ENCODE results near the gene S100A8. TPM values are rescaled to one million over a fixed set of nuclear protein-coding genes. Genes with fewer than 3 reads are reported as not detected.

Gene S100A8
- total RNA-seq, 4 donors from 2014 or later, result 1.6 to 7.4 TPM; not detected in 2

- Histone ChIP-seq H3K36me3 (no peaks in the 10 kb centered on the region), H3K27ac (no peak within 1 kb of the TSS), H3K27me3 (no peaks in the 10 kb centered on the region), H3K9me3 (no peaks in the 10 kb centered on the region), H3K4me3 (no peak within 1 kb of the TSS), H3K4me1 (no peaks in the 10 kb centered on the region)
- no peak for DNase-seq
- 71 to 100% methylated on average over 1 of the region's 1 CpG for WGBS, 2 donors (ENCODE audit: low coverage in 1 of 2)
- intact Hi-C loops (cut with DNase I; ENCODE audit: low total_unique reads) (no loop called here), in situ Hi-C loops (cut with MboI; ENCODE audit: low pct_ligation_motif_present in 1 of 4, low pct_unique_long_range_greater_than_20kb in 1 of 4, low sequenced_read_pairs in 3 of 4) (no loop called here)
- TF ChIP-seq POLR2A (IDR thresholded peaks at IDR 0.05) (no peak), CTCF (IDR thresholded peaks at IDR 0.05) (no peak), EP300 (IDR thresholded peaks at IDR 0.05; ENCODE audit: low read depth) (no peak), POLR2AphosphoS5 (IDR thresholded peaks at IDR 0.05) (no peak)
These were observed 15.4 kb downstream of the S100A8 start, which contains the start of gene S100A12 for GRCh38 chr1:153375511-153375910. Gene S100A12, minus strand, starts transcription at chr1:153375621. Its CDS starts 1,029 bp downstream, at chr1:153374592.

DNA sequence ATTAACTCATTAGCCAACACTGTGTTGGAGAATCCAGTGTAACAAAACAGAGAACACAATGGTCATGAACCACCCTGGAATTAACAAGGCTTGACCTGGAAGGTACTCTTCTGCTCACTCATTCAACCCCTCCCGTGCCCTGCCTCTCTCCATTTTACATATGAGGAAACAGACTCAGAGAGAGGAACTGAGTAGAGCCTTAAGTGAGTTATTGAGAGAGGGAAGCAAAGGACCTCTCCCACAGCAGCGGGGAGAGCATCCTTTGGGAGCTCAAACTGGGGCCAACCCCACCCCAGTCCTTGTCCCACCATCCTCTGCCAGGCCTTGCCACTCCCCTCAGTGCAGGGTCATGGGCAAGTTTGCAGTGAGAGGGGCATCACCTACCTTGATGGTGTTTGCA is 16.8 kb downstream of the S100A8 start:
- intact Hi-C loops (cut with DNase I; ENCODE audit: low total_unique reads) (no loop called here), in situ Hi-C loops (cut with MboI; ENCODE audit: low pct_ligation_motif_present in 1 of 4, low pct_unique_long_range_greater_than_20kb in 1 of 4, low sequenced_read_pairs in 3 of 4) (loop anchor here in 1 of 4 donors (25.0 kb wide), 1 partner anchor 213 kb away; no protein-coding TSS in a partner anchor)
- H3K36me3 ChIP-seq, result no peaks in the 10 kb centered on the region

DNA sequence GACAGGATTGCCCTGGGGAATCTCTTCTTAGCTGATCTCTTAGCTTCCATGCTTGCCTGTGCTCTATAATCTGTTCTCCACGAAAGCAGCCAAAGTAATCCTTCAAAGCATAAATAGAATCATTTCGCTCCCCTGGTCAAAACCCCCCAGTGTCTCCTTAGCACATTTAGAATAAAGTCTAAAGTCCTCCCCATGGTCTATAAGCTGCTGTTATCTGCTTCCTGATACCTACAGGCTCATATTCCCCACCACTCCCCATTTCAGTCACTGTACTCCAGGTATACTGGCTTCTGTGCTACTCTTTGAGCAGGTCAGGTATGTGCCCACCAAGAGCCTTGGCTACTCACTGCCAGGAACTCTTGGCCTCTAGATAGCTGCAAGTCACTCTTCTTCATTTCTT is 18.3 kb downstream of the S100A8 start:
- Histone ChIP-seq H3K27ac (no peak overlapping the region), H3K27me3 (no peaks in the 10 kb centered on the region), H3K4me3 (no peak overlapping the region), H3K36me3 (no peaks in the 10 kb centered on the region), H3K9me3 (no peaks in the 10 kb centered on the region), H3K4me1 (no peaks in the 10 kb centered on the region)
- WGBS, 2 donors (ENCODE audit: low coverage in 1 of 2), result 84 to 90% methylated on average over 2 of the region's 2 CpGs
- intact Hi-C loops (cut with DNase I; ENCODE audit: low total_unique reads), result no loop called here
- in situ Hi-C loops (cut with MboI; ENCODE audit: low pct_ligation_motif_present in 1 of 4, low pct_unique_long_range_greater_than_20kb in 1 of 4, low sequenced_read_pairs in 3 of 4), result loop anchor here in 1 of 4 donors (25.0 kb wide), 1 partner anchor 215 kb away; no protein-coding TSS in a partner anchor
- no peak for DNase-seq
- TF ChIP-seq POLR2AphosphoS5 (IDR thresholded peaks at IDR 0.05), result no peak

More for the DNA sequence above, 16.8 kb downstream of the S100A8 start:
- no peaks in the 10 kb centered on the region for H3K4me1 ChIP-seq
- no peak for TF ChIP-seq POLR2AphosphoS5 (IDR thresholded peaks at IDR 0.05)
- no peak for TF ChIP-seq POLR2A (IDR thresholded peaks at IDR 0.05)
- no peak for TF ChIP-seq EP300 (IDR thresholded peaks at IDR 0.05; ENCODE audit: low read depth)
- TF ChIP-seq CTCF (IDR thresholded peaks at IDR 0.05), result no peak
- H3K4me3 ChIP-seq, result no peak overlapping the region
- H3K27me3 ChIP-seq, result no peaks in the 10 kb centered on the region
- H3K9me3 ChIP-seq, result no peaks in the 10 kb centered on the region
- 60 to 66% methylated on average over 1 to 2 of the region's 2 CpGs for WGBS, 2 donors (ENCODE audit: low coverage in 1 of 2)
- DNase-seq, result no peak
- no peak overlapping the region for H3K27ac ChIP-seq

DNA sequence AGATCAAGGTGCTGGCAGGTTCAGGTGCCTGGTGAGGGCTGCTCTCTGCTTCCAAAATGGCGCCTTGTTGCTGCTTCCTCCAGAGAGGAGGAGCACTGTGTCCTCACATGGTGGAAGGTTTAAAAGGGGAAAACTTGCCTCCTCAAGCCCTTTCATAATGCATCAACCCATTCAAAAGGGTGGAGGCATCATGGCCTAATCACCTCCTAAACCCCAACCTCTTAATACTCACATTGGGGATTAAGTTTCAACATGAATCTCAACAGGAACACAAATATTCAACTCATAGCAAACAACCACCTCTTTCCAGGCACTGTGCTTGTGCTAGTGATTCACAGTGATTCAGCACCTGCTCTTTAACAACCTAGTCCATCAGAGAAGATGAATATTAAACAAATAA is 19.6 kb downstream of the S100A8 start:
- TF ChIP-seq EP300 (IDR thresholded peaks at IDR 0.05; ENCODE audit: low read depth) (no peak), POLR2AphosphoS5 (IDR thresholded peaks at IDR 0.05) (no peak), POLR2A (IDR thresholded peaks at IDR 0.05) (no peak), CTCF (IDR thresholded peaks at IDR 0.05) (no peak)
- Histone ChIP-seq H3K27me3 (no peaks in the 10 kb centered on the region), H3K9me3 (no peaks in the 10 kb centered on the region), H3K27ac (no peak overlapping the region), H3K4me1 (no peaks in the 10 kb centered on the region), H3K4me3 (no peak overlapping the region), H3K36me3 (no peaks in the 10 kb centered on the region)
- DNase-seq, result no peak
- in situ Hi-C loops (cut with MboI; ENCODE audit: low pct_ligation_motif_present in 1 of 4, low pct_unique_long_range_greater_than_20kb in 1 of 4, low sequenced_read_pairs in 3 of 4), result loop anchor here in 1 of 4 donors (25.0 kb wide), 1 partner anchor 216 kb away; no protein-coding TSS in a partner anchor
- WGBS, 2 donors (ENCODE audit: low coverage in 1 of 2), result 90% methylated on average over 1 of the region's 1 CpG; no CpG with 5 or more reads in 1 of the 2 donors
- intact Hi-C loops (cut with DNase I; ENCODE audit: low total_unique reads), result no loop called here

GRCh38 chr1:153370146-153370545 is 20.7 kb downstream of the S100A8 start:
- intact Hi-C loops (cut with DNase I; ENCODE audit: low total_unique reads) (no loop called here), in situ Hi-C loops (cut with MboI; ENCODE audit: low pct_ligation_motif_present in 1 of 4, low pct_unique_long_range_greater_than_20kb in 1 of 4, low sequenced_read_pairs in 3 of 4) (loop anchor here in 1 of 4 donors (25.0 kb wide), 1 partner anchor 217 kb away; no protein-coding TSS in a partner anchor)
- Histone ChIP-seq H3K36me3 (no peaks in the 10 kb centered on the region), H3K27ac (no peak overlapping the region), H3K4me1 (no peaks in the 10 kb centered on the region), H3K27me3 (peaks cover 2% of the 10 kb centered on the region), H3K4me3 (no peak overlapping the region), H3K9me3 (no peaks in the 10 kb centered on the region)
- DNase-seq, result no peak
- WGBS, 2 donors (ENCODE audit: low coverage in 1 of 2), result 59 to 64% methylated on average over 3 of the region's 3 CpGs
- TF ChIP-seq POLR2A (IDR thresholded peaks at IDR 0.05), result no peak
- no peak for TF ChIP-seq POLR2AphosphoS5 (IDR thresholded peaks at IDR 0.05)
- no peak for TF ChIP-seq EP300 (IDR thresholded peaks at IDR 0.05; ENCODE audit: low read depth)
- no peak for TF ChIP-seq CTCF (IDR thresholded peaks at IDR 0.05)
